Right lobe of liver (tissue), 6 donors: ENCODE data around the gene MAL. TPM values are rescaled to one million over a fixed set of nuclear protein-coding genes. Genes with fewer than 3 reads are reported as not detected.

Experiments used
- ATAC-seq, 4 donors: fragments of 200-7000 bp; cut with Tn5 transposase; one replicate each; pipeline ENCODE4 v1.9.1; 2020; ENCODE audit warnings: mild to moderate bottlenecking in 4 of 4, moderate library complexity in 4 of 4
- DNase-seq, 3 donors: peaks; one replicate each; pipeline ENCODE4 v3.0.0-alpha.2; 2020
- H3K27ac ChIP-seq, 3 donors: fragments of 200-600 bp; one replicate each; pipeline ENCODE4 v1.8.0; 2022
- H3K27me3 ChIP-seq, 2 donors: fragments of 200-600 bp; one replicate each; pipeline ENCODE4 v1.8.0; 2022
- H3K36me3 ChIP-seq, 4 donors: fragments of 200-600 bp; sonication (generic) in 1 of 4; one replicate each; pipeline versions ENCODE4 v1.5.1 to v1.8.0; 2017 to 2022; ENCODE audit warnings: control low read depth in 1 of 4
- H3K4me1 ChIP-seq, 4 donors: fragments of 200-600 bp; sonication (generic) in 1 of 4; one replicate each; pipeline versions ENCODE4 v1.5.1 to v1.8.0; 2017 to 2022; ENCODE audit warnings: control low read depth in 1 of 4
- H3K4me3 ChIP-seq, 3 donors: fragments of 200-600 bp; one replicate each; pipeline ENCODE4 v1.8.0; 2022
- H3K9me3 ChIP-seq, 4 donors: fragments of 200-600 bp; sonication (generic) in 1 of 4; one replicate each; pipeline versions ENCODE4 v1.5.1 to v1.8.0; 2017 to 2022; ENCODE audit warnings: control low read depth in 1 of 4
- POLR2A ChIP-seq: fragments of 450-650 bp; IDR thresholded peaks from one replicate; pipeline ENCODE4 v1.6.1; 2017; ENCODE audit warnings: antibody characterized with exemption, mild to moderate bottlenecking
- WGBS: methylation state at CpG from one replicate; pipeline ENCODE4 v1.1.6; 2018; ENCODE audit warnings: low coverage, low lambda C conversion rate; ENCODE audit not compliant: insufficient coverage; ENCODE audit errors: missing lambda C conversion rate; 5-methylcytosine and 5-hydroxymethylcytosine counted together
- intact Hi-C, 2 donors: fragments of 100-400 bp; cut with DNase I; formaldehyde crosslinking; loops; one replicate each; pipeline versions ENCODE4 v1.11.2 to v1.14.1; 2022
- total RNA-seq, 6 experiments: library from RNA; depleted of rRNA in 2 of 6; stranded (reverse); fragments of >200 nt in 2 of 6; fragmentation: NEBNext Ultra II Directional in 3 of 6; extraction: Animal tissue kit (Norgen Biotek cat#: 25700) in 3 of 6; gene quantifications; one replicate each; pipeline versions ENCODE4 v1.1.0 to v1.2.4, GENCODE V29; 2016 to 2023
- TF ChIP-seq, protein P1 (sequence below), 4 donors: fragments of 200-600 bp in 3 of 4; fragments of 450-650 bp in 1 of 4; IDR thresholded peaks; one replicate each; pipeline versions ENCODE4 v1.5.1 to v1.8.0; 2016 to 2022; ENCODE audit warnings: antibody characterized with exemption in 4 of 4, mild to moderate bottlenecking in 2 of 4
- donor health status: DM: no; HTN: yes; CAD: no.
- donor health status: DM: no; HTN: no; CAD: no.
- donor health status: DM: no; HTN: no; CAD: no.
- donor health status: DM: no; HTN: yes; CAD: no.
- donor health status: DM: no; HTN: yes; CAD: no.

The MAL gene
- total RNA-seq, 6 experiments from 2014 or later = 0.24 TPM; not detected in 5

DNA sequence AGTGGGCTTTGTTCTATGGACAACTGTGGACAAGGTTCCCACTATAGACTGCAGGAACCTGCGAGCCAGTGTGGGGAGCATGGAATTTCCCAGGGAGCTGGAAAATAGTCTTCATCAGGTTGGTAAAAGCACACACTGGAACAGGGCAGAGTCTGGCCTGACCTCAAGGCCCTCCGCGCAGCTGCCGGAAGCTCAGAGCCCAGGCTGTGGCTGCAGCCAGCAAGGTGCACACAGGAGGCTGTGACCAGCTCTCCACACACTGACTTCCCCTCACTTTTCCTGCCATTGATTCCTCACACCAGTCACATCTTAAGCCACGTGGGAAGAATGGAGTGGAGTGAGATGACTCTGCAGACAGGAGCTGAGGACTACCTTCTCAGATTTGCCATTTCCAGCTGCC lies 19.1 kb downstream of the MAL start:
- intact Hi-C loops = no loop called here
- Histone ChIP-seq H3K4me1 (no peaks in the 10 kb centered on the region), H3K27ac (no peak overlapping the region), H3K27me3 (no peaks in the 10 kb centered on the region), H3K9me3 (no peaks in the 10 kb centered on the region), H3K4me3 (no peak overlapping the region), H3K36me3 (no peaks in the 10 kb centered on the region)
- no peak for TF ChIP-seq POLR2A
- TF ChIP-seq, protein P1, sequence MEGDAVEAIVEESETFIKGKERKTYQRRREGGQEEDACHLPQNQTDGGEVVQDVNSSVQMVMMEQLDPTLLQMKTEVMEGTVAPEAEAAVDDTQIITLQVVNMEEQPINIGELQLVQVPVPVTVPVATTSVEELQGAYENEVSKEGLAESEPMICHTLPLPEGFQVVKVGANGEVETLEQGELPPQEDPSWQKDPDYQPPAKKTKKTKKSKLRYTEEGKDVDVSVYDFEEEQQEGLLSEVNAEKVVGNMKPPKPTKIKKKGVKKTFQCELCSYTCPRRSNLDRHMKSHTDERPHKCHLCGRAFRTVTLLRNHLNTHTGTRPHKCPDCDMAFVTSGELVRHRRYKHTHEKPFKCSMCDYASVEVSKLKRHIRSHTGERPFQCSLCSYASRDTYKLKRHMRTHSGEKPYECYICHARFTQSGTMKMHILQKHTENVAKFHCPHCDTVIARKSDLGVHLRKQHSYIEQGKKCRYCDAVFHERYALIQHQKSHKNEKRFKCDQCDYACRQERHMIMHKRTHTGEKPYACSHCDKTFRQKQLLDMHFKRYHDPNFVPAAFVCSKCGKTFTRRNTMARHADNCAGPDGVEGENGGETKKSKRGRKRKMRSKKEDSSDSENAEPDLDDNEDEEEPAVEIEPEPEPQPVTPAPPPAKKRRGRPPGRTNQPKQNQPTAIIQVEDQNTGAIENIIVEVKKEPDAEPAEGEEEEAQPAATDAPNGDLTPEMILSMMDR (IDR thresholded peaks at IDR 0.05) = no peak
- WGBS = 56% methylated on average over 1 of the region's 5 CpGs
- DNase-seq = no peak
- no peak for ATAC-seq

DNA sequence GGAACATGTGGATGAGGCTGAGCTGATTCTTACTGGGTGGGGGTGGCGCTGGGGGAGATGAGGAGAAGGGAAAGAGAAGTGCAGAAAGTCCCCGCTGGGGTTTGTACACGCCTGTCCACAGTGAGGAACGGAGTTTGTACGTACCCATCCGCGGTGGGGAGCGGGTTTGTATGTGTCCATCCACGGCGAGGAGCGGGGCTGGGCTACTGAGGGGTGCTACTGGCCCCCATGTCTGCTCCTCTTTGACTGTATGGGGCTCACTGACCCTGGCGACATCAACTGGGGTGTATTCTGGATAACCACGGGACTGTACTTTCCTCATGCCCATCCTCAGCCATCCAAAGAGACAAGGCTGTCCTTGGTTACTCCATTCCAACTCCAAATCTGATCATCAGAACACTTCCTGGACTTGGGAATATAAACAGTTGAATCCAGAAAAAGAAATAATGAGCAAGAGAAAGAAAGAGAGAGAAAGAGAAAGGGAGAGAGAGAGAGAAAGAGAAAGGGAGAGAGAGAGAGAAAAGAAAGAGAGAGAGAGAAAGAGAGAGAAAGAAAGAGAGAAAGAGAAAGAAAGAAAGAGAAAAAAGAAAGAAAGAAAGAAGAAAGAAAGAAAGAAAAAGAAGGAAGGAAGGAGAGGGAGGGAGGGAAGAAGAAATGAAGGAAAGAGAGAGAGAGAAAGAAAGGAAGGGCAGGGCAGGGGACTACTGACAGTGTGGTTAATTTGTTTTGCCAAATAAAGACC lies 21.0 kb downstream of the MAL start:
- ATAC-seq (no peak), DNase-seq (no peak)
- Histone ChIP-seq H3K36me3 (no peaks in the 10 kb centered on the region), H3K27me3 (no peaks in the 10 kb centered on the region), H3K4me1 (no peaks in the 10 kb centered on the region), H3K9me3 (no peaks in the 10 kb centered on the region), H3K4me3 (no peak overlapping the region), H3K27ac (no peak overlapping the region)
- TF ChIP-seq, protein P1 (IDR thresholded peaks at IDR 0.05) = no peak
- no peak for TF ChIP-seq POLR2A
- intact Hi-C loops = no loop called here
- 52% methylated on average over 6 of the region's 13 CpGs for WGBS

DNA sequence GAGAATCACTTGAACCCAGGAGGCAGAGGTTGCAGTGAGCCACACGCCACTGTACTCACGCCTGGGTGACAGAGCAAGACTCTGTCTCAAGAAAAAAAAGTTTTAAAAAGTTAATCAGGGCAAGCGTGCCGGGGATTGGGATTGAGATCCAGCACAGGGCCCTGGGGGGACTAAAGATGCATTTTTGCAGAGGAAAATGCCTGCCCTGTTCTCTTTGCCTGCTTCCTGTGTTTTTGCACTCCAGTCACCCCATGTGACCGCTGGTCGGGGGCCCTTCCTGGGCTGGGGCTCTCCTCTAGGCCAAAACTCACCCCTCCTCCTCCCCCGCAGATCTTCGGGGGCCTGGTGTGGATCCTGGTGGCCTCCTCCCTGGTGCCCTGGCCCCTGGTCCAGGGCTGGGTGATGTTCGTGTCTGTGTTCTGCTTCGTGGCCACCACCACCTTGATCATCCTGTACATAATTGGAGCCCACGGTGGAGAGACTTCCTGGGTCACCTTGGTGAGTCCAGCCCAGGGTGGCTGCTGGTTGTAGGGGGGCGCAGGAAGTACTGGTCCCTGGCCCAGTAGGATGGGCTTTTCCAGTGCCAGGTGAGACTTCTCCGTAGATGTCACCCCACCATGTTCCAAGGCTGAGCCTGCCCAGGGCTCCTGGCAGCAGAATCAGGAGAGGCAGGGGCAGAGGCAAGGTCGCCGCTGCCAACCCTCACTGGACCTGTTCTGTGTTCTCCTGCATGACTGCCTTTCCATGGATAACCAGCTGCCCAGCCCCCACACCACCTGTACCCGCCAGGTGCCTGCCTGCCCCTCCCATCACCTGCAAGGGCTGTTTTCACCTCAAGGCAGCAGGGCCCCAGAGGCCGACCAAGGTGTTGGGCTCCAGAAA lies 22.4 kb downstream of the MAL start:
- Histone ChIP-seq H3K27ac (no peak overlapping the region), H3K36me3 (no peaks in the 10 kb centered on the region), H3K27me3 (no peaks in the 10 kb centered on the region), H3K4me1 (no peaks in the 10 kb centered on the region), H3K9me3 (no peaks in the 10 kb centered on the region), H3K4me3 (no peak overlapping the region)
- intact Hi-C loops = no loop called here
- WGBS = 69% methylated on average over 2 of the region's 17 CpGs
- ATAC-seq (no peak), DNase-seq (no peak)
- TF ChIP-seq, protein P1 (IDR thresholded peaks at IDR 0.05) = no peak
- TF ChIP-seq POLR2A = no peak

DNA sequence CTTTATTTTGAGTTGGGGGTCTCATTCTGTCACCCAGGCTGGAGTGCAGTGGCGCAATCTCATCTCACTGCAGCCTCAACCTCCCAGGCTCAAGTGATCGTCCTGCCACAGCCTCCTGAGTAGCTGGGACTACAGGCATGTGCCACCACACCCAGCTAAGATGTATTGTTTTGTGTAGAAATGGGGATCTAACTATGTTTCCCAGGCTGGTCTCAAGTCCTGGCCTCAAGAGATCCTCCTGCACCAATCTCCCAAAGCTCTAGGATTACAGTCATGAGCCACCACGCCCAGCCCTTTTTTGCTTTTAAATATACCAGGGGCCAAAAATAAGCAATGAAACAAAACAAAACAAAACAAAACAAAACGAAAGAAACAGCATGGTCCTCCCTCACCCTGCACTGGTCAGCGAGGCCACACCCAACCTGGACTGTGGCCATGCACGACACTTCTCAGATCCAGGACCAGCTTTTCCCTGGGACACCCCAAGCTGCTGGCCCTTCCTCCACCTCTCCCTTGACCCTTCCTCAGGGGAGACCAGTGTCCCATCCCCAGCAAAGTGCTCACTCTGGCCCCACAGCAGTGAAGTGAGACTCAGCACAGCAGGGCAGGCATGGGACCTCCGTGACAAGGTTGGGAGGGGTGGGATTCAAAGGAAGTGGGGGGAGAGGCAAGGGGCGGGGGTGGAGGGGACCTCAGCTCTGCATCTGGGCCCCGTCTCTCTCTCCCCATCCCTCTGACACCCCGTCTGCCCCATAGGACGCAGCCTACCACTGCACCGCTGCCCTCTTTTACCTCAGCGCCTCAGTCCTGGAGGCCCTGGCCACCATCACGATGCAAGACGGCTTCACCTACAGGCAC lies 23.5 kb downstream of the MAL start:
- H3K27ac ChIP-seq = no peak overlapping the region
- H3K4me3 ChIP-seq = no peak overlapping the region
- no peaks in the 10 kb centered on the region for H3K9me3 ChIP-seq
- no peaks in the 10 kb centered on the region for H3K36me3 ChIP-seq
- DNase-seq (no peak), ATAC-seq (no peak)
- H3K4me1 ChIP-seq = no peaks in the 10 kb centered on the region
- intact Hi-C loops = no loop called here
- TF ChIP-seq, protein P1 (IDR thresholded peaks at IDR 0.05) = no peak
- TF ChIP-seq POLR2A = no peak
- H3K27me3 ChIP-seq = no peaks in the 10 kb centered on the region
- WGBS = 63% methylated on average over 8 of the region's 15 CpGs
